Left renal cortex interstitium (tissue), 4 donors: Measurements from ENCODE around the gene SOX8. TPM values are rescaled to one million over a fixed set of nuclear protein-coding genes. Genes with fewer than 3 reads are reported as not detected.

ENCODE experiments used
- DNase-seq, 4 donors: peaks; one replicate each; pipeline ENCODE4 v3.0.0-alpha.2; 2013; ENCODE audit warnings: low read depth in 4 of 4, low spot score in 2 of 4, missing footprints in 1 of 4
- polyA plus RNA-seq, 4 donors: library from polyadenylated mRNA; unstranded; fragments of 120-200 nt; gene quantifications; one replicate each; pipeline ENCODE4 v1.2.1, GENCODE V29; 2013; ENCODE audit not compliant: insufficient read length in 4 of 4

SOX8 gene
- polyA plus RNA-seq, 4 donors: 2.7 to 5.4 (median 4.9) TPM

GRCh38 chr16:971981-972315, 9.6 kb upstream of the SOX8 start:
- no peak for DNase-seq

GRCh38 chr16:972316-973002, 9.1 kb upstream of the SOX8 start:
- no peak for DNase-seq

GRCh38 chr16:973366-973765, 8.2 kb upstream of the SOX8 start:
- DNase-seq: no peak

GRCh38 chr16:974001-974601, 7.5 kb upstream of the SOX8 start:
- no peak for DNase-seq

GRCh38 chr16:974611-975261, 6.8 kb upstream of the SOX8 start:
- DNase-seq: no peak

- no peak for DNase-seq
Observed at GRCh38 chr16:975291-975690, 6.3 kb upstream of the SOX8 start.

- no peak for DNase-seq
Observed at GRCh38 chr16:976389-976931, 5.1 kb upstream of the SOX8 start.

GRCh38 chr16:977081-977701, 4.4 kb upstream of the SOX8 start:
- no peak for DNase-seq

GRCh38 chr16:977896-978295, 3.7 kb upstream of the SOX8 start:
- DNase-seq: no peak

- no peak for DNase-seq
Observed at GRCh38 chr16:978403-978802, 3.2 kb upstream of the SOX8 start.

- no peak for DNase-seq
Observed at GRCh38 chr16:979147-979546, 2.4 kb upstream of the SOX8 start.

GRCh38 chr16:979859-980594, 1.5 kb upstream of the SOX8 start:
- DNase-seq: no peak

- DNase-seq: no peak
Observed at GRCh38 chr16:980595-980854, 1.0 kb upstream of the SOX8 start.

GRCh38 chr16:982145-983043, 824 bp downstream of the SOX8 start:
- DNase-seq: no peak

- DNase-seq: no peak
Observed at GRCh38 chr16:983044-984030, 1.8 kb downstream of the SOX8 start.

GRCh38 chr16:984121-984694, 2.6 kb downstream of the SOX8 start:
- DNase-seq: no peak

GRCh38 chr16:984736-985636, 3.4 kb downstream of the SOX8 start:
- DNase-seq: no peak
